RWPE1 (cell line): ENCODE measurements around the gene PBX4.
A peak's percentile ranks its signal among the peaks of the same experiment; 100 is the strongest.

Experiments used
- CTCF ChIA-PET: fragments of 350-600 bp; sonication (Branson Sonifier 250); formaldehyde crosslinking; extraction: SDS; loops from one replicate; lab custom pipeline; 2021; lab: Yijun Ruan, JAX
- POLR2A ChIA-PET: fragments of 400-600 bp; formaldehyde crosslinking; extraction: SDS; loops from one replicate; lab custom pipeline; 2020; ENCODE audit warnings: antibody characterized with exemption; ENCODE audit not compliant: low non-redundant PET; lab: Yijun Ruan, JAX
- DNase-seq: peaks from one replicate; pipeline ENCODE4 v3.0.0; 2012; ENCODE audit warnings: low spot score
- H3K27ac ChIP-seq: fragments of 450-650 bp; 2 replicates; pipeline ENCODE4 v1.5.1; 2017
- CTCF ChIP-seq: fragments of 450-650 bp; conservative IDR thresholded peaks from 2 replicates; pipeline ENCODE4 v1.5.1; 2017; ENCODE audit warnings: low read depth, mild to moderate bottlenecking

Gene PBX4

GRCh38 chr19:19627621-19628500 is 9.4 kb upstream of the PBX4 start, which contains the start of gene LPAR2:
Gene LPAR2, minus strand, starts transcription at chr19:19628220. Its CDS starts 945 bp downstream, at chr19:19627275.
- ChIA-PET POLR2A (no interaction called here), CTCF (interaction anchor here (0.6 to 0.9 kb wide), 3 partner anchors 75 to 194 kb away, joined by 3 read pairs; partner anchors contain the start of gene ZNF506)
- peak within 1 kb of the TSS; percentile 84 for H3K27ac ChIP-seq
- TF ChIP-seq CTCF = no peak
- DNase-seq = peak; percentile 90

- peak overlapping the region; percentile 84 for H3K27ac ChIP-seq
- ChIA-PET CTCF (interaction anchor here (0.6 to 1.3 kb wide), 5 partner anchors 16 to 243 kb away, joined by 3 to 4 read pairs (median 3); partner anchors contain the start of gene GMIP), POLR2A (no interaction called here)
- no peak for DNase-seq
- no peak for TF ChIP-seq CTCF
Observed at GRCh38 chr19:19626516-19627472, 8.3 kb upstream of the PBX4 start.

GRCh38 chr19:19624032-19624570 is 5.6 kb upstream of the PBX4 start:
- peak overlapping the region; percentile 37 for H3K27ac ChIP-seq
- DNase-seq = no peak
- TF ChIP-seq CTCF = no peak
- ChIA-PET CTCF (no interaction called here), POLR2A (interaction anchor here (1.0 kb wide), 1 partner anchor 85 kb away, joined by 3 read pairs; no protein-coding TSS in a partner anchor)

GRCh38 chr19:19623383-19623782 is 4.9 kb upstream of the PBX4 start:
- peak overlapping the region; percentile 37 for H3K27ac ChIP-seq
- TF ChIP-seq CTCF = no peak
- ChIA-PET POLR2A (interaction anchor here (0.7 to 1.0 kb wide), 2 partner anchors 85 to 118 kb away, joined by 3 read pairs; no protein-coding TSS in a partner anchor), CTCF (interaction anchor here (0.8 kb wide), 1 partner anchor 21 kb away, joined by 6 read pairs; no protein-coding TSS in a partner anchor)
- no peak for DNase-seq

- TF ChIP-seq CTCF = no peak
- ChIA-PET CTCF (interaction anchor here (0.9 kb wide), 1 partner anchor 32 kb away, joined by 3 read pairs; no protein-coding TSS in a partner anchor), POLR2A (no interaction called here)
- no peak for DNase-seq
- H3K27ac ChIP-seq = no peak overlapping the region
Observed at GRCh38 chr19:19619849-19620210, 1.3 kb upstream of the PBX4 start.
